Measurements from ENCODE around the gene CAGE1.
"Not testable (repeated sequence)": the region's sequence is repeated elsewhere in the genome, so short reads cannot be mapped to it uniquely, and the experiment has no call there.

The CAGE1 gene

DNA sequence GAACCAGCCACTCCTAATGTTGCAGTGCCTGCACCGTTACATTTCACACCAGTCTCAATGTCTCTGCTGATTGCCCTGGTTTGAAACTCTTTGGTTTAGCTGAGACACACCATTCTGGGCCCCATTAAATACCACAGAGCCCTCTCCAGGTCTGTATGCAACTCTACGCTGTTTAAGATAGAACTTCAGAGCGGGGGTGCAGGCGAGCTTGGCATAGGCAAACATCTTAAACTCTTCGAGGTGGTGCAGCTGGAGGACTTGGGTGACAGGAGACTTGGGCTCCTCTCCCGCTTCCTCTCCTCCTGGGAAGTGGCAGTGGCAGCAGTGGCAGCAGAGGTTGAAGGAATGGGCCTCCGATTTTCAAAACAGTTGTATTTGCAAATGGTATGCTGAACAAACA lies 58.1 kb downstream of the CAGE1 start:
- TF ChIP-seq, protein P1, sequence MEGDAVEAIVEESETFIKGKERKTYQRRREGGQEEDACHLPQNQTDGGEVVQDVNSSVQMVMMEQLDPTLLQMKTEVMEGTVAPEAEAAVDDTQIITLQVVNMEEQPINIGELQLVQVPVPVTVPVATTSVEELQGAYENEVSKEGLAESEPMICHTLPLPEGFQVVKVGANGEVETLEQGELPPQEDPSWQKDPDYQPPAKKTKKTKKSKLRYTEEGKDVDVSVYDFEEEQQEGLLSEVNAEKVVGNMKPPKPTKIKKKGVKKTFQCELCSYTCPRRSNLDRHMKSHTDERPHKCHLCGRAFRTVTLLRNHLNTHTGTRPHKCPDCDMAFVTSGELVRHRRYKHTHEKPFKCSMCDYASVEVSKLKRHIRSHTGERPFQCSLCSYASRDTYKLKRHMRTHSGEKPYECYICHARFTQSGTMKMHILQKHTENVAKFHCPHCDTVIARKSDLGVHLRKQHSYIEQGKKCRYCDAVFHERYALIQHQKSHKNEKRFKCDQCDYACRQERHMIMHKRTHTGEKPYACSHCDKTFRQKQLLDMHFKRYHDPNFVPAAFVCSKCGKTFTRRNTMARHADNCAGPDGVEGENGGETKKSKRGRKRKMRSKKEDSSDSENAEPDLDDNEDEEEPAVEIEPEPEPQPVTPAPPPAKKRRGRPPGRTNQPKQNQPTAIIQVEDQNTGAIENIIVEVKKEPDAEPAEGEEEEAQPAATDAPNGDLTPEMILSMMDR (IDR thresholded peaks at IDR 0.05; ENCODE audit: low read depth, low read length), result no peak

DNA sequence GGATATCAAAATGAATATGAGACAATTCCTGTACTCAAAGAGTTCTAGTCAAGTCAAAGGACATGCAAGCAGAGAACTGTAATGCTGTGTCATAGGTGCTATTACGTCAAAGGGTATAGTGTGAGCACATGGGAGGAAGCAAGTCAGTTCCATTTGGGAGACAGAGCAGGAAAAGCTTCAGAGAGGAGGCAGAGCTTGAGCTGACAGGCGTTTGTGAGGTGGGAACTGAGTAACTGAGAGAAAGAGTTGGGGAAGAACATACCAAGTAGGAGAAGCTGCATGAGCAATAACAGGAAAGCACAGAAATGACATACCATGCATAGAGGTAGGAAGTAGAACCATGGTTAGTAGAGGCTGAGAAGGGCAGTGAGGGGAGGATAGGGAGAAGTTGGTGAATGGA lies 61.3 kb downstream of the CAGE1 start:
- H3K36me3 ChIP-seq, result no peaks in the 10 kb centered on the region
- no peaks in the 10 kb centered on the region for H3K4me1 ChIP-seq
- no peak for DNase-seq
- TF ChIP-seq, protein P1 (IDR thresholded peaks at IDR 0.05; ENCODE audit: low read depth, low read length), result no peak
- H3K4me3 ChIP-seq (ENCODE audit: low read depth, low read length), result no peak overlapping the region
- H3K9me3 ChIP-seq, result no peaks in the 10 kb centered on the region
- no peaks in the 10 kb centered on the region for H3K27me3 ChIP-seq

More for the DNA sequence above, 58.1 kb downstream of the CAGE1 start:
- Histone ChIP-seq H3K36me3 (no peaks in the 10 kb centered on the region), H3K27me3 (no peaks in the 10 kb centered on the region), H3K4me1 (no peaks in the 10 kb centered on the region), H3K9me3 (no peaks in the 10 kb centered on the region), H3K4me3 (ENCODE audit: low read depth, low read length) (no peak overlapping the region)
- no peak for DNase-seq

DNA sequence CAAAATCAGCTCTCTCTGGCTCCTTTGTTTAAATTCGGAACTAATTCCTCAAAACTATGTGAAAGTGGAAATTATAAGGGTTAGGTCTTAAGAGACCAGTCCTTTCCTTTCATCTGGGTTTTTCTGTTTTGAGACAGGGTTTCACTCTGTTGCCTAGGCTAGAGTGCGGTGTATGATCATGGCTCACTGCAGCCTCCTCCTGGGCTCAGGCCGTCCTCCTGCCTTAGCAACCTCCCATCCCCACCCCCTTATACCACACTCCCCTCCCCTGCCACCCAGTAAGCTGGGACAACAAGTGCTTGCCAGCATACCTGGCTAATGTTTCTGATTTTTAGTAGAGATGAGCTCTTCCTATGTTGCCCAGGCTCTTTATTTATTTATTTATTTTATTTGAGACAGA lies 63.8 kb downstream of the CAGE1 start:
- Histone ChIP-seq H3K4me3 (ENCODE audit: low read depth, low read length) (no peak overlapping the region), H3K27me3 (no peaks in the 10 kb centered on the region), H3K9me3 (no peaks in the 10 kb centered on the region), H3K36me3 (no peaks in the 10 kb centered on the region), H3K4me1 (no peaks in the 10 kb centered on the region)
- no peak for DNase-seq
- TF ChIP-seq, protein P1 (IDR thresholded peaks at IDR 0.05; ENCODE audit: low read depth, low read length), result no peak

DNA sequence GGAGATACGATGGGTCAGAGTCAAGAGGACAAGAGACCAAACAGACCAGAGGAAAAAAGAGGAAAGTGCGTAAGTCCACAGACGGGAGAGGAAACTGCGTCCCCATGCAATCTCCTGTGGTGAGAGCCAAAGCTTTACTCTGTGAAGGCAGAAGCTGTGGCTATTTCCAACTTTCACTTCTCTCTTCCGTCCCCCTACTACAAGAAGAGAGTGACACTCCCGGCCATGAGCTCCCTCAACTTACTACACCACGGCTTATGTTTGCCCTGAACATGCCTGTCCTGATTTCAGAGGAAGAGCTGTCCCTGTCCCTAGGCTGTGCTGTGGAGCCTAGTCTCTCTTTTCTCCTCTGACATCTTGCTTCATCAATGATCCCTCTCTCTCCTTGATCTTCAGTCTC lies 65.0 kb downstream of the CAGE1 start:
- Histone ChIP-seq H3K4me1 (no peaks in the 10 kb centered on the region), H3K9me3 (no peaks in the 10 kb centered on the region), H3K4me3 (ENCODE audit: low read depth, low read length) (no peak overlapping the region), H3K36me3 (no peaks in the 10 kb centered on the region), H3K27me3 (no peaks in the 10 kb centered on the region)
- no peak for DNase-seq
- TF ChIP-seq, protein P1 (IDR thresholded peaks at IDR 0.05; ENCODE audit: low read depth, low read length), result no peak

DNA sequence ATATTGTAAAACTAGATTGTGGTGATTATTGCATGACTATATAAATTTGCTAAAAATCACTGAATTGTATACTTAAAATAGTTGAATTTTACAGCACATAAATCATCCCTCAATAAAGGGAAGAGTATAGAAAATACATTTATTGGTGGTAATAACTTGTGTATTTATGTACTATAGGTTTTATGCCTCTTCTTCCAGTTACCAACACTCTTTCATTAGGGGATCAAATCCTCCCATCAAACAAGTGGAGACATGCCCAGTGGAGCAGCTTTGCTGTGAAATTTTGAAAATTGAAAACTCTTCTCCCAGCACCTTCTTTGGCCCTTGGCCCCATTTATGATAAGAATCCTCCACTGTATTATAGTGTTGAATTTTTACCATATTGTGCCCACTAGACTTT lies 66.5 kb downstream of the CAGE1 start:
- Histone ChIP-seq H3K36me3 (no peaks in the 10 kb centered on the region), H3K4me3 (ENCODE audit: low read depth, low read length) (no peak overlapping the region), H3K27me3 (no peaks in the 10 kb centered on the region), H3K4me1 (no peaks in the 10 kb centered on the region), H3K9me3 (no peaks in the 10 kb centered on the region)
- TF ChIP-seq, protein P1 (IDR thresholded peaks at IDR 0.05; ENCODE audit: low read depth, low read length), result no peak
- no peak for DNase-seq

DNA sequence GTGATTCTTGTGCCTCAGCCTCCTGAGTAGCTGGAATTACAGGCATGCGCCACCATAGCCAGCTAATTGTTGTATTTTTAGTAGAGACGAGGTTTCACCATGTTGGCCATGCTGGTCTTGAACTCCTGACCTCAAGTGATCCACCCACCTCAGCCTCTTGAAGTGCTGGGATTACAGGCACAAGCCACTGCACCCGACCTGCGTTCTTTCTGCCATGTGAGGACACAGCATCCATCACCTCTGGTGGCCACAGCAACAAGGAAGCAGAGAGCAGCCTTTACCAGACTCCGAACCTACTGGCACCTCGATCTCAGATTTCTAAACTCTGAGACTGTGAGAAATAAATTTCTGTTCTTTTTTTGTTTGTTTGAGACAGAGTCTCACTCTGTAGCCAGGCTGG lies 67.7 kb downstream of the CAGE1 start:
- H3K9me3 ChIP-seq; H3K4me1 ChIP-seq; H3K27me3 ChIP-seq; DNase-seq; H3K4me3 ChIP-seq (ENCODE audit: low read depth, low read length); H3K36me3 ChIP-seq: not testable (repeated sequence)

DNA sequence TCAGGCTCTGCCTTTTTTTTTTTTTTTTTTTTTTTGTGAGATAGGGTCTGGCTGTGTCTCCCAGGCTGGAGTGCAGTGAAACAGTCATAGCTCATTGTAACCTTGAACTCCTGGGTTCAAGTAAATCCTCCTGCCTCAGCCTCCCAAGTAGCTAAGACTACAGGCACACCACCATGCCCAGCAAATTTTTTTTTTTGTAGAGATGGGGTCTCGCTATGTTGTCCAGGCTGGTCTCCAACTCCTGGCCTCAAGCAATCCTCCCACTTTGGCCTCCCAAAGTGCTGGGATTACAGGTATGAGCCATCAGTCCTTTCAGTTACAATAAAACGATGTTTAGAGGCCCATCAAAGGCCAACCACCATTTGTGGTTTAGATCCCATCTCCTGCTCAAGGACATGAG lies 70.1 kb downstream of the CAGE1 start:
- DNase-seq; H3K9me3 ChIP-seq; H3K4me1 ChIP-seq; H3K4me3 ChIP-seq (ENCODE audit: low read depth, low read length); H3K27me3 ChIP-seq; H3K36me3 ChIP-seq: not testable (repeated sequence)
